Left lung (tissue), 10 donors: ENCODE measurements around the gene DEDD2. TPM values are rescaled to one million over a fixed set of nuclear protein-coding genes. Genes with fewer than 3 reads are reported as not detected.

ENCODE experiments used
- ATAC-seq: fragments of 200-7000 bp; cut with Tn5 transposase; one replicate; pipeline ENCODE4 v1.9.1; 2020; ENCODE audit warnings: moderate library complexity
- DNase-seq, 4 donors: peaks; one replicate each; pipeline ENCODE4 v3.0.0-alpha.2; 2013 to 2020
- H3K27ac ChIP-seq, 2 donors: fragments of 200-600 bp; sonication (generic) in 1 of 2; one replicate each; pipeline versions ENCODE4 v1.5.0 to v1.8.0; 2020 to 2021
- H3K27me3 ChIP-seq, 2 donors: fragments of 200-600 bp; sonication (generic) in 1 of 2; one replicate each; pipeline versions ENCODE4 v1.5.0 to v1.8.0; 2020 to 2021
- H3K36me3 ChIP-seq, 2 donors: fragments of 200-600 bp; sonication (generic) in 1 of 2; one replicate each; pipeline versions ENCODE4 v1.5.0 to v1.8.0; 2020 to 2021
- H3K4me1 ChIP-seq, 2 donors: fragments of 200-600 bp; one replicate each; pipeline ENCODE4 v1.8.0; 2021
- H3K4me3 ChIP-seq, 2 donors: fragments of 200-600 bp; sonication (generic) in 1 of 2; one replicate each; pipeline versions ENCODE4 v1.5.0 to v1.8.0; 2020 to 2021; ENCODE audit warnings: mild to moderate bottlenecking in 1 of 2
- H3K9me3 ChIP-seq, 2 donors: fragments of 200-600 bp; sonication (generic) in 1 of 2; one replicate each; pipeline versions ENCODE4 v1.5.0 to v1.8.0; 2020 to 2021
- CTCF ChIP-seq, 2 donors: fragments of 200-600 bp; sonication (generic) in 1 of 2; IDR thresholded peaks; one replicate each; pipeline versions ENCODE4 v1.5.0 to v1.8.0; 2021; ENCODE audit warnings: antibody characterized with exemption in 2 of 2
- intact Hi-C, 2 donors: fragments of 100-400 bp; cut with DNase I; formaldehyde crosslinking; loops; one replicate each; pipeline versions ENCODE4 v1.11.2 to v1.14.2; 2022
- polyA plus RNA-seq, 6 donors: library from polyadenylated mRNA; unstranded; fragments of 120-200 nt; gene quantifications; one replicate each; pipeline ENCODE4 v1.2.1, GENCODE V29; 2013; ENCODE audit not compliant: insufficient read length in 6 of 6
- total RNA-seq, 2 donors: library from RNA; stranded (reverse); fragmentation: NEBNext Ultra II Directional; extraction: Animal tissue kit (Norgen Biotek cat#: 25700); gene quantifications; one replicate each; pipeline ENCODE4 v1.2.1, GENCODE V29; 2021
- donor health status: DM: no; HTN: yes; CAD: no.
- donor health status: DM: no; HTN: no; CAD: no.

Gene DEDD2
- total and polyA plus RNA-seq, 8 donors, result 15.7 to 34.8 (median 21.0) TPM

GRCh38 chr19:42166316-42166715 is 51.2 kb downstream of the DEDD2 start:
- Histone ChIP-seq H3K36me3 (no peaks in the 10 kb centered on the region), H3K27me3 (peaks cover 0 to 19% of the 10 kb centered on the region in 2 donors), H3K4me1 (no peaks in the 10 kb centered on the region), H3K9me3 (no peaks in the 10 kb centered on the region), H3K4me3 (no peak overlapping the region), H3K27ac (no peak overlapping the region)
- DNase-seq (no peak), ATAC-seq (no peak)
- TF ChIP-seq CTCF (IDR thresholded peaks at IDR 0.05), result no peak
- intact Hi-C loops, result no loop called here

- no peaks in the 10 kb centered on the region for H3K36me3 ChIP-seq
- DNase-seq (no peak), ATAC-seq (no peak)
- H3K9me3 ChIP-seq, result no peaks in the 10 kb centered on the region
- intact Hi-C loops, result no loop called here
- H3K27me3 ChIP-seq, result peaks cover 0 to 24% of the 10 kb centered on the region in 2 donors
- H3K27ac ChIP-seq, result no peak overlapping the region
- no peak for TF ChIP-seq CTCF (IDR thresholded peaks at IDR 0.05)
- no peaks in the 10 kb centered on the region for H3K4me1 ChIP-seq
- H3K4me3 ChIP-seq, result no peak overlapping the region
These were observed 52.3 kb downstream of the DEDD2 start for GRCh38 chr19:42165146-42165545.

GRCh38 chr19:42161616-42162263 is 55.7 kb downstream of the DEDD2 start:
- ATAC-seq (no peak), DNase-seq (no peak)
- intact Hi-C loops, result no loop called here
- Histone ChIP-seq H3K4me1 (no peaks in the 10 kb centered on the region), H3K36me3 (no peaks in the 10 kb centered on the region), H3K27ac (no peak overlapping the region), H3K9me3 (no peaks in the 10 kb centered on the region), H3K27me3 (peaks cover 0 to 24% of the 10 kb centered on the region in 2 donors), H3K4me3 (no peak overlapping the region)
- TF ChIP-seq CTCF (IDR thresholded peaks at IDR 0.05), result no peak

- Histone ChIP-seq H3K27ac (no peak overlapping the region), H3K27me3 (peaks cover 0 to 37% of the 10 kb centered on the region in 2 donors), H3K4me3 (no peak overlapping the region), H3K36me3 (no peaks in the 10 kb centered on the region), H3K9me3 (no peaks in the 10 kb centered on the region), H3K4me1 (no peaks in the 10 kb centered on the region)
- TF ChIP-seq CTCF (IDR thresholded peaks at IDR 0.05), result no peak
- ATAC-seq, result no peak
- DNase-seq, result no peak
- intact Hi-C loops, result no loop called here
These were observed 57.5 kb downstream of the DEDD2 start for GRCh38 chr19:42159942-42160341.

DNA sequence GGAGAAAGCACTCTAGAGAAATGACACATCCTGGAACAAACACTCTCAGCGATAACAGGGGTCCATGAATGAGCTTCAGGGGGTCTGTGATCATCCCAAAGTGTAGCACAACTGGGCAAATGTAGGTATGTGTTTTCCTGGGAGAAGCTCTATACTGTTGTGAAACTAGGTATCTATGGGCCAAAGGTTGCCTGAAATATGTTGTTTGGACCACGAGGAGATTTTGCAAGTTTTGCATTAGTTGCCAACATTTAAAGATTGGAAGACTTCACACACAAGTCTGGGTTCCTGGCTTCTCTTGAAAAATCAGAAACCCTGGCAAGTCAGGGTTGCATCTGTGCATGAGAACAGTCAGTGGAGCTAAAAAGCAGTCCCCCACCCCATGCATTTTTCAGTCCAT is 58.6 kb downstream of the DEDD2 start:
- DNase-seq (no peak), ATAC-seq (no peak)
- TF ChIP-seq CTCF (IDR thresholded peaks at IDR 0.05), result no peak
- intact Hi-C loops, result no loop called here
- peaks cover 0 to 47% of the 10 kb centered on the region in 2 donors for H3K27me3 ChIP-seq
- H3K4me3 ChIP-seq, result no peak overlapping the region
- no peaks in the 10 kb centered on the region for H3K9me3 ChIP-seq
- no peak overlapping the region for H3K27ac ChIP-seq
- H3K36me3 ChIP-seq, result no peaks in the 10 kb centered on the region
- no peaks in the 10 kb centered on the region for H3K4me1 ChIP-seq
